HG03064 (cell line): Measurements from ENCODE around the gene KAT5.
A peak's percentile ranks its signal among the peaks of the same experiment; 100 is the strongest.
"Not testable (repeated sequence)": the region's sequence is repeated elsewhere in the genome, so short reads cannot be mapped to it uniquely, and the experiment has no call there.

Source experiments
- ATAC-seq: cut with Tn5 transposase; IDR thresholded peaks from one replicate; pipeline ENCODE4 v1.9.1; 2021; ENCODE audit warnings: low read depth; ENCODE audit not compliant: unreplicated experiment

Gene KAT5

DNA sequence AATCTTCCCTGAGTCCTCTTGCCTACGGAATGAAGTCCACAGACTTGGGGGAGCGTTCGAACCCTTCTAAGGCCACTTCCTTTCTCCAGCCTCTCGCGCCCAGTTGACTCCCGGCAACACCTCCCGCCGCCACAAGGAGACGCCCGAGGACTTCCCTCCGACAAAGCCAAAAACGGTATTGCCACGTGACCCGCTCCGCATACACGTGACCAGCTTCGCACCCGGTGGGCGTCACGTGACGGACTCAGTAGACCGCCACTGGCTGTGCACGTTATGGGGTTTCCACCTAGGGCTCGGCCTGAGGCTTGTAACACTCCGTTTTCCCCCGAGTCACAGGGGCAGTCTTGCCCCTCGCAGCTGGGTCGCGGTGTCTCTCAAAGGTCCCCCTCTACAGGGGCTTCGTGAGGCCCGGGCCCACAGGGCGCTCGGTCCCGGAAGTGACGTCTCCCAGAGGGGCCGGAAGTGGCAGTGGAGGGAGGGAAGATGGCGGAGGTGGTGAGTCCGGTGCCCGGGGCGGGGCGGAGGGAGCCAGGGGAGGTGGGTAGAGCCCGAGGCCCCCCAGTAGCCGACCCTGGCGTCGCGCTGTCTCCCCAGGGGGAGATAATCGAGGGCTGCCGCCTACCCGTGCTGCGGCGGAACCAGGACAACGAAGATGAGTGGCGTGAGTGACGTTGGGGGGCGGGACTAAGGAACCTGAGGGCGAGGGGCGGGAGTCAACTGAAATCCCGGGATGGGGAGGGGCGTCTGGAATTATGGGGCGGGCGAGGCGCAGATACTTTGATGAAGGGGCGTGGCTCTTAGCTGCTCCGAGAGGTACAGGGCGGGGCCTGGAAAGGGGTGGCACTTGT is at the start of gene KAT5:
Gene KAT5, plus strand, starts transcription at position 468 of the 848 bp plus-strand sequence. Its CDS starts 16 bp downstream, at position 484.
- peak; percentile 63 for ATAC-seq

DNA sequence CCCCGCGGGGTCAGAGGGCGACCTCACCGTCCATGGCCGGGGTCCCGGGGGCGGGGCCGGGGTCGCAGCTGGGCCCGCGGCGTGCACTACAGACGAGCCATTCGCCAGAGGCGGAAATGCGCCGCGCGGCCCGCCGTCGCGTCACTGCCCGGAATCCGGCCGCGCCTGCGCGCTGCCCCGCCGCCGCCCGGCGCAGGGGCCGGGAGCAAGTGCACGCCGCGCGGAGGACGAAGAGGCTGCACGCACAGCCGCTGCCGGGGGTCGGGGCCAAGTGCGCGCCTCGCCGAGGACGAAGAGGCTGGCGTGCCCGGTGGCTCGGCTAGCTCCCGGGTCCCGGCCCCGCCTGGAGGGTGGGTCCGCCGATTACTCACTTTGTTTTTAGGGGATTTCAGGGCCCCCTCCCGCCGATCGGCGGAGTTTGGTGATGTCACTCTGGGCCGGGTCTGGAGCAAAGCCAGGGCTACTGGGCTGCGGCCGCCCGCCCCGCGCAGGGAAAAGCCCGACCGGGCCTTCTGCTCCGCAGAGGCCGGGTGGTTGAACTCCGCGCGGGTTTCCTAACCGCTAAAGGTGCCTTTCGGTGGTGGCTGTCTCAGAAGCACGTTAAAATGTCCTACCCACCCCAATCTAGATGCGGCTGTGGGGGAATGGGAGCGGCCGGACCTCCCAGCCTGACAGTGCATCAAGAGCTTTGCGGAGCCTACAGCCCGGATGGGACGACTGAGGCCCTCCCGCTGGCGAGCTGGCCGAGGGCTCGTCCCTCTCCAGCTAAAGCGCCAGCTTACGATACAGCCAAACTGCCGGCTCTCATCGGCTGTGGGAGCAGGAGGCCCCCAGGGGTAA is 49.0 kb upstream of the KAT5 start, which contains the start of gene RELA:
Gene RELA, minus strand, starts transcription at position 118 of the 840 bp plus-strand sequence. Its CDS starts 84 bp downstream, at position 34.
- peak; percentile 72 for ATAC-seq

DNA sequence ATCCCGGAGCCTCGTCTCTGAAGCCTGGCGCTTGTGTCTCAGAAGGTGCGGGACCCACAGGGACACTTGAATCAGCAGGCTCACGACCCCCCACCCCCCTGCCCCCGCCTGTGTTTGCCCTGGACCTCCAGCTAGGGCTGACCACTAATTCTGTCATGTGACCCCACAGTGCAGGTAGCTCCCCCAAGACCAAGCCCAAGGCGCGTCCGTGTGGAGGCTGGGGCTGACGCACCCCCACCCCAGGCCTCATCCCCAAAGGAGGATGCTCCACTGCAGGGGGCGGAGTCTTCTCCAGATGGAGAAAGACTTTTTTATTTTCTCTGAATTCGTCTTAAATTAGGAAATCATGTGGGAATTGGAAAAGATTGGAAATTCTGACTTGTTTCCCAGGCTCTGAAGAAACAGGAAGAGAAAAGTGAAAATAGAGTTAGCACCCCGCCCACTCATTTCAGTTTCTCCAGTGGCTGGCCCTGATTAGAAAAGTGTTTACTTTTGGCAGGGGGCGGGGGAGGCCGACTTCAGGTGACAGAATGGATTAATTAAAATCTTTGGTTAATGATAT is 48.3 kb upstream of the KAT5 start:
- ATAC-seq, result no peak

DNA sequence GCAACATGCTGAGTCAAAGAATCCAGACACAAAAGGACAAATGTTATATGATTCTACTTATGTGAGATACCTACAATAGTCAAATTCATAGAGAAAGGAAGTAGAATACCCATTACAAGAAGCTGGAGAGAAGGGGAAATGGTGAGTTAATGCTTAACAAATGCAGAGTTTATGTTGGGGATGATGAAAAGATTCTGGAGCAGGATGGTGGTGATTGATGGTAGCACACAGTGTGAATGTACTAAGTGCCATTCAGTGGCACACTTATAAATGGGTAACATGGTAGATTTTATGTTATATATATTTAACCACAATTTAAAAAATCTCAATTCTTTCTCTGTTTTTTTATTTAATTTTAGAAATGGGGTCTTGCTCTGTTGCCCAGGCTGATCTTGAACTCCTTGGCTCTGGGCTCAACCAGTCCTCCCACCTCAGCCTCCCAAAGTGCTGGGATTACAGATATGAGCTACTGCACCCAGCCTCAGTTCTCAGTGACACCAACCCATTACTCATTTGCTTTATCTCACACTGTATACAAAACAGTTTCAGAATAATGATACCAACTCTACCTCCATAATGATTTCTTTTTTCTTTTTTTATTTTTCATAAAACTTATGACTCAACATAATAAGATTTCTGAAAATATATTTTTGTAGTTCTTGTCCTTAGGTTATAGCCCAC is 39.7 kb upstream of the KAT5 start:
- ATAC-seq, result no peak

DNA sequence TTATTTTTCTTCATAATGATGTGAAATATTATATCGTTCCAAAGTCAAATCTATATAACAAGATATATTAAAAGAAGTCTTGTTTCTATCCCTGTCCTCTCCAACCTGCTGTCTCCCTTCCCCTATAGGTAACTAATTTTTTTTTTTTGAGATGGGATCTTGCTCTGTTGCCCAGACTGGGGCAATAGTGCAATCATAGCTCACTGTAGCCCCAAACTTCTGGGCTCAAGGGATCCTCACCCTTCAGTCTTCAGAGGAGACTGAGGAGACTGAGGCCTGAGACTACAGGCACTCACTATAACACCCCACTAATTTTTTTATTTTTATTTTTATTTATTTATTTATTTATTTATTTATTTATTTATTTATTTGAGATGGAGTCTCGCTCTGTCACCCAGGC is 39.1 kb upstream of the KAT5 start:
- no peak for ATAC-seq

DNA sequence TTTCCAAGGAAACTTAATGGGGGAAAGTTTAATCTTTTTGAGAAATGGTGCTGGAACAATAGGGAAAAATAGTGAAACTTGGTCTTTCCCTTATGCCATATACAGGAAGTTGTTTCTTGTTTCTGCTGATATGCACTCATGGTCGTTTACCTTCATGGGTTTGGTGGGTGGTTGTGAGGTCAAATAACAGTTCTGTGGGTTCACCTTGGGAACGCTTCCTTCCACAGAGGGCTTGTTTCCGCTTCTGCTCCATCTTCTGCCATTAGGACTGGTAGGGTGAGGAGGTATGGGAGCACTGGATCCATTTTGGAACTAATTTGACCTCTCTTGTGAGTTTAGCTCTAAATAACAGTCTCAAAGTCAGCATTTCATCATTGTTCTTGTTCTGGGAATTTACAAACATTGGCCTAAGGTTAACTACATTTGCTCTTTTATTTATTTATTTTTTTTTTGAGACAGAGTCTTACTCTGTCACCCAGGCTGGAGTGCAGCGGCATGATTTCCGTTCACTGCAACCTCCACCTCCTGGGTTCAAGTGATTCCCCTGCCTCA is 31.8 kb upstream of the KAT5 start:
- ATAC-seq, result no peak

DNA sequence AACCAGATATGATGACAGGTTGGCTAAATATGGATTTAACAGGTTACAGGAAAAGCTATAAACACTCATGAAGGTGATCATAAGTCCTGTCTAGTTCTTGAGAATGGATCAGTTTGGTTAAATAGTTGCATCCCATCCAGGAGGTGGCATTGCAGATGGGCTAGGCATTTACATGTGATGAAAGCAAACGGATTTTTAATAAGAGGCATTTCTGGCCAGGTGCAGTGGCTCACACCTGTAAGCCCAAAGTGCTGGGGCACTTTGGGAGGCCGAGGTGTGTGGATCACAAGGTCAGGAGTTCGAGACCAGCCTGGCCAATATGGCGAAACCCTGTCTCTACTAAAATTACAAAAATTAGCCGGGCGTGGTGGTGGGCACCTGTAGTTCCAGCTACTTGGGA is 28.6 kb upstream of the KAT5 start:
- not testable (repeated sequence) for ATAC-seq

DNA sequence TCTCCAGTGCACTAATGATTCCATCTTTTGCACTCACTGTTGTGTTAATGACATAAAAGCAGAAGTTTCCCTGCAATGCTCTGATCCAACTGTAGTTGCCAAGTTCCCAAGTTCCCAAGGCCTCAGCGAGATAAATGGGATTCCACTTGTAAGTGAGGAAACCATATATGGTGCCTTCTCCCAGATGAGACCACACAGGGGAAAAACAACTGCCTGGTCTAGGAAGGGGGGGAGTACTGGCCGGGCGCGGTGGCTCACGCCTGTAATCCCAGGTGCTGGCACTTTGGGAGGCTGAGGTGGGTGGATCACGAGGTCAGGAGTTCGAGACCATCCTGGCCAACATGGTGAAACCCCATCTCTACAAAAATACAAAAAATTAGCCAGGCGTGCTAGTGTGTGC is 26.1 kb upstream of the KAT5 start:
- ATAC-seq, result no peak

DNA sequence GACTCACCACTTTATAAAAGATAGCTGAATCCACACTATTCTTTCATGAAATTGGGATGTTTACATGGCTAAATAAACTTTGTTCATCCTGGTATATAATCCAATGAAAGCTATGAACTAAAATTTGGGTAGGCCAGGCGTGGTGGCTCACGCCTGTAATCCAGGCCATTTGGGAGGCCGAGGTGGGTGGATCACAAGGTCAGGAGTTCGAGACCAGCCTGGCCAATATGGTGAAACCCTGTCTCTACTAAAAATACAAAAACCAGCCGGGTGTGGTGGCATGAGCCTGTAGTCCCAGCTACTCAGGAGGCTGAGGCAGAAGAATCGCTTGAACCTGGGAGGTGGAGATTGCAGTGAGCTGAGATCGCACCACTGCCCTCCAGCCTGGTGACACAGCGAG is 20.2 kb upstream of the KAT5 start:
- not testable (repeated sequence) for ATAC-seq

DNA sequence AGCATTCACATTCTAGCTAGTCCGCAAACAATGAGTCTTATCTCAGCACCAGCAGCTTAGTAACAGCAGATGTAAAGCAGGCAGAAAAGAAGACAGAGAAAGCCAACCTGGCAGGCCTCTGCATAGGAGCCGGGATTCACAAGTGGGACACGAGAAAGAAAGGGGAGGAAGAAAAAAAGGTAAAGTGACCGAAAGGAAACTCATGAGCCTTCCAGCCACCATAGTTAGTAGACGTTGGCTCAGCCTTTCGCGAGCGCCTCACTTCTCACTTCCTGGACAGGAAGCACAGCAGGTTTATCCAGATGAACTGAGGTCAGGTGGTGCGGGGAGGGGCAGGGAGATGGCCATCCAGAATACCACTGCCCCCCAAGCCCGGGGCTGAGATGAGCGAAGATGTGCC is 19.7 kb upstream of the KAT5 start:
- ATAC-seq, result no peak

DNA sequence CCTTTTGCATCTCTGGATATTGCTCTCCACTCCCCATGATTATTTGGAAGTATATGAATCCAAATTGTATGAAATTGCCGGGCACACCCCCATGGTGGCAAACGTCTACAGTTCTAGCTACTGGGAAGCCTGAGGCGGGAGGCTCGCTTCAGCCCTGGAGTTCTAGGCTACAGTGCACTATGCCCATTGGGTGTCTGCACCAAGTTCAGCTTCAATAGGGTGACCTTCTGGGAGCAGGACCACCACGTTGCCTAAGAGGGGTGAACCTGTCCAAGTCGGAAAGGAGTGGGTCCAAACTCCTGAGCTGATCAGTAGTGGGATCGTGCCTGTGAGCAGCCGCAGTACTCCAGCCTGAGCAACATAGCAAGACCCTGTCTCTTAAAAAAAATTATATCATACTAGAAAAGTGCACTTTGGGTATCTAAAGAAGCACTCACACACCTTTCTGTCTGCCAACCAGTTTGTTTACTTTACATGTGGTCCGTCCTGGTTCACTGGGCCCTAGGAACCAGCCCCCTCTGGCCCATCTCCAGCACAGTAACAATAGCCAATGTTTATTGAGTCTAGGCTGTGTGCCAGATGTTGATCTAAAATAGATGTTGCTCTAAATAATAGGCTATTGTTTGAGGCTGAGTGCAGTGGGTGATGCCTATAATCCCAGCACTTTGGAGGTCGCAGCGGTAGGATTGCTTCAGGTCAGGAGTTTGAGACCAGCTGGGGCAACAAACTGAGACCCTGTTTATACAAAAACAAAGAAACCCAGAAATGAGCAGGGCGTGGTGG is 16.4 kb upstream of the KAT5 start:
- no peak for ATAC-seq

DNA sequence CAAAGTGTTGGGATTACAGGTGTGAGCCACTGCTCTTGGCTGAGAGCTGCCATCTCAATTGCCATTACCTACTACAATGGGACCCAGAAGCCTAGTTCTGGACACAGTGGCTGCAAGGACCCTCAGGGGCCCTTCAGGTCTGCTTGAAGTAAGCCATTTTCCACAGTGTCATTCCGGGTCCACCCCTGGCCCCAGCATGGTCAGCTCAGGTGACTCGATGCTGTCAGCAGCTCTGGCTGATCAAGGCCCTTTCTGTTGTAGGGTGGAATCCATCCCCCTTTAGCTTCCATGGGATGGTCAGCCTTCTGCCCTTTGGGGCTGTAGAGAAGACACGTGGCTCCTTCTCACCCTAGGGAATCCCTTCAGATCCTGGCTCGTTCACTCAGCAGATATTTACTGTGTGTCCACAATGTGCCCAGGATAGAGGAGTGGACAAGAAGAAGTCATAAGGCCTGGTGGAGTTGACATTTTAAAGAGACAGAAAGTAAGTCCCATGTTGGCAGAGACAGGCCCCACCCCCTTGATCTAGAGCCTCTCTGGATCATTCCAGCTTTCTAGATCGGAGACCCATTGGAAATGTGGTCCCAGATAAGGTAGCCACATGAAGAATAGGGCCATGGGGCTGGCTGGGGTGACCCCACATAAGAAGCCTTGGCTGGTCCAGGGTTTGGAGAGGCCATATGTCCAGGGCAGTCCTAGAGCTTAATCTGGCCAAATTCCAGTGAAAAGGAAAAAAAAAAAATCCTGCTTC is 15.1 kb upstream of the KAT5 start:
- ATAC-seq, result no peak

DNA sequence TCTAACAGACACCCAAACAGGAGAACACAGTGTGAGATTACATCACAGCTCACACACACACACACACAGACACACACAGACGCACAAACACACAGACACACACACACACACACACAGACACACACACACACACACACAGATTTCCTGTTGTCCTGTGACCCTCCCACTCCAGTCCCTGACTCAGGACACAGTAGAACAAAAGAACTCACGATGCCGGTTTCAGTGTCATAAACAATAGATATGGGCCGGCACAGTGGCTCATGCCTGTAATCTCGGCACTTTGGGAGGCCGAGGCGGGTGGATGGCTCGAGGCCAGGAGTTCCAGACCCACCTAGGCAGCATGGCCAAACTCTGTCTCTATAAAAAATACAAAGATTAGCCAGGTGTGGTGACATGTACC is 13.8 kb upstream of the KAT5 start:
- ATAC-seq, result no peak

DNA sequence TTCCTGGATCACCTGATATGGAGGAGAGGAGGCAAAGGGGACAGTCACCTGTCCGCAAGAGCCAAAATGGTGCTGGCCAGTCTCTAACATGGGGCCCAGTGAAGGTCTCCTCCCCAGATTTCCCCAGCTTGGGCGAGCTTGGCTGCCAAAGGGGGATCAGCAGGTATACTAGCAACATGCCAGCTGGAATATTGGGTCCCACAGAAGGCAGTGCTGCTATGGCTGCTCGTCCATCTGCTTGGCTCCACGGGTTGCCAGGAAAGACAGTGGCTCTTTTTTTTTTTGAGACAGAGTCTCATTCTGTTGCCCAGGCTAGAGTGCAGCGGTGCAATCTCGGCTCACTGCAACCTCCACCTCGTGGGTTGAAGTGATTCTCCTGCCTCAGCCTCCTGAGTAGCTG is 12.7 kb upstream of the KAT5 start:
- no peak for ATAC-seq

DNA sequence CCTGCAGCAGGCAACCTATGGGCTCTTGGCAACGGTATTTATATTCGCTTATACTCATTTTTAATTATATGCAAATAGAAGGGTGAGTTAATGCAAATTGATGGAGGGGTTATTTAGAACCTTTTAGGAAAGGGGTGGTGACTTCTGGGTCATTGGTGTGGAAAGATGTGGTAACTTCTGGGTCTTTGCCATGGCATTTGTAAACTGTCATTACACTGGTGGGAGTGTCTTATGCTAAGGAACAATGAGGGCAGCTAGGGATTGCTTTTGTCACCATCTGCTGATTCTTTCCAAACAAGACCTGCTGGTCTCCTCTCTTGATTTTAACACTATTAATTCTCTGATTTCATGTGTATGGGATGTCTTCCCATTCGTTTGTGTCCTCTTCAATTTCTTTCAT is 11.7 kb upstream of the KAT5 start:
- ATAC-seq, result no peak

DNA sequence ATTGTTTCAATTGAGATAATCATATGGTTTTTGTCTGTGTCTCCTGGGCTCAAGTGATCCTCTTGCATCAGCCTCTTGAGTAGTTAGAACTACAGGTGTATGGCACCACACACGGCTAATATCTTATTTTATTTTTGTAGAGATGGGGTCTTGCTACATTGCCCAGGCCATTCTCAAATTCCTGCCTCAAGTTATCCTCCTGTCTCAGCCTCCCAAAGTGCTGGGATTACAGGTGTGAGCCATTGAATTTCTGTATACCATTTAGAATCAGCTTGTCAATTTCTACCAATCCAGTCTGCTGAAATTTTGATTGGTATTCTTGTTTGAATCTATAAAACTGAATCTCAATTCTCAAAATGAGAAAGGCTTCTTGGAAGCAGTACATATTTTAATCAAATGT is 10.4 kb upstream of the KAT5 start:
- ATAC-seq, result no peak

DNA sequence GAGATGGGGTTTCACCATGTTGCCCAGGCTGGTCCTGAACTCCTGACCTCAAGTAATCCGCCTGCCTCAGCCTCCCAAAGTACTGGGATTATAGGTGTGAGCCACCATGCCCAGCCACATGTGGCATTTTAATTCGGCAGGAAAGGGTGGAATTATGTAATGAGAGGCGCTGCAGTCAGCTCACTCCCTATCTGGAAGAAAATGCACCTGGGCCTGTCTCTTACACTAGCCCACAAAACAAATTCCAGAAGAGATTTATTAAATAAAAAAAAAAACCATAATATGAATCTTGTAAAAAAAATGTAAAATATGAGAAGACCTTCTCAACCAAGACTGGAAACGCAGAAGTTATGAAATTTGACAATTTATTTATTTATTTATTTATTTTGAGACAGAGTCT is 8.2 kb upstream of the KAT5 start:
- ATAC-seq, result no peak

DNA sequence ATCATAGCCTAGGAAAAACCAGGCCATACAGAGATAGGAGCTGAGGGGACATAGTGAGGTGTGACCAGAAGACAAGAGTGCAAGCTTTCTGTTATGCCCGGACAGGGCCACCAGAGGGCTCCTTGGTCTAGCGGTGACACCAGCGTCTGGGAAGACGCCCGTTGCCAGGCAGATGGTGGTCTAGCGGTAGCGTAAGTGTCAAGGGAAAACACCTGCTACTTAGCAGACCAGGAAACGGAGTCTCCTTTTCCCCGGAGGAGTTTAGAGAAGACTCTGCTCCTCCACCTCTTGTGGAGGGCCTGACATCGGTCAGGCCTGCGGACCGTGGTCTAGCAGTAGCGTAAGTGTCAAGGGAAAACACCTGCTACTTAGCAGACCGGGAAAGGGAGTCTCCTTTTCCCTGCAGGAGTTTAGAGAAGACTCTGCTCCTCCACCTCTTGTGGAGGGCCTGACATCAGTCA is 5.7 kb upstream of the KAT5 start:
- ATAC-seq, result not testable (repeated sequence)

DNA sequence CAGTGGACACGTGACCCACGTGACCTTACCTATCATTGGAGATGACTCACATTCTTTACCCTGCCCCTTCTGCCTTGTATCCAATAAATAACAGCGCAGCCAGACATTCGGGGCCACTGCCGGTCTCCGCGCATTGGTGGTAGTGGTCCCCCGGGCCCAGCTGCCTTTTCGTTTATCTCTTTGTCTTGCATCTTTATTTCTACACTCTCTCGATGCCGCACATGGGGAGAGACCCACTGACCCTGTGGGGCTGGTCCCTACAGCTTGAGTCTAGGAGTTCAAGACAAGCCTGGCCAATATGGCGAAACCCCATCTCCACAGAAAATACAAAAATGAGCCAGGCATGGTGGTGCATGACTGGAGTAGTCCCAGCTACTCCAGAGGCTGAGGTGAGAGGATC is 5.0 kb upstream of the KAT5 start:
- ATAC-seq, result not testable (repeated sequence)
